Heart right ventricle (tissue), 16 donors: ENCODE data around the gene SEC14L3. TPM values are rescaled to one million over a fixed set of nuclear protein-coding genes. Genes with fewer than 3 reads are reported as not detected.

Experiments
- ATAC-seq, 8 donors: fragments of 200-7000 bp; cut with Tn5 transposase; one replicate each; pipeline ENCODE4 v1.9.1; 2020; ENCODE audit warnings: mild to moderate bottlenecking in 8 of 8, moderate library complexity in 8 of 8, moderate number of reproducible peaks in 1 of 8
- DNase-seq, 2 donors: peaks; one replicate each; pipeline ENCODE4 v3.0.0-alpha.2; 2020
- H3K27ac ChIP-seq, 10 donors: fragments of 200-600 bp; sonication (generic) in 2 of 10; one replicate each; pipeline versions ENCODE4 v1.5.0 to v1.8.0; 2020 to 2022; ENCODE audit warnings: mild to moderate bottlenecking in 3 of 10
- H3K27me3 ChIP-seq, 7 donors: fragments of 200-600 bp; one replicate each; pipeline ENCODE4 v1.8.0; 2021 to 2022; ENCODE audit warnings: mild to moderate bottlenecking in 2 of 7
- H3K36me3 ChIP-seq, 9 donors: fragments of 200-600 bp; sonication (generic) in 1 of 9; one replicate each; pipeline versions ENCODE4 v1.5.0 to v1.8.0; 2020 to 2022; ENCODE audit warnings: mild to moderate bottlenecking in 2 of 9
- H3K4me1 ChIP-seq, 9 donors: fragments of 200-600 bp; sonication (generic) in 1 of 9; one replicate each; pipeline versions ENCODE4 v1.5.0 to v1.8.0; 2020 to 2022; ENCODE audit warnings: mild to moderate bottlenecking in 4 of 9
- H3K4me3 ChIP-seq, 10 donors: fragments of 200-600 bp; sonication (generic) in 2 of 10; one replicate each; pipeline versions ENCODE4 v1.5.0 to v1.8.0; 2020 to 2022; ENCODE audit warnings: mild to moderate bottlenecking in 7 of 10, moderate library complexity in 2 of 10
- H3K9me3 ChIP-seq, 11 donors: fragments of 200-600 bp in 10 of 11; sonication (generic) in 2 of 11; one replicate each; pipeline versions ENCODE4 v1.5.0 to v1.8.0; 2013 to 2022; ENCODE audit warnings: mild to moderate bottlenecking in 2 of 11, control low read depth in 1 of 11, moderate library complexity in 1 of 11
- CTCF ChIP-seq, 9 donors: fragments of 200-600 bp; sonication (generic) in 2 of 9; IDR thresholded peaks; one replicate each; pipeline versions ENCODE4 v1.5.0 to v1.8.0; 2021 to 2022; ENCODE audit warnings: antibody characterized with exemption in 9 of 9, mild to moderate bottlenecking in 5 of 9, moderate library complexity in 1 of 9
- WGBS, 2 donors: extraction: QIAGEN DNeasy Blood & Tissue Kit; methylation state at CpG; one replicate each; pipeline ENCODE4 v1.1.7; 2013; ENCODE audit warnings: inconsistent platforms in 1 of 2; 5-methylcytosine and 5-hydroxymethylcytosine counted together
- intact Hi-C, 10 donors: fragments of 100-400 bp; cut with DNase I; formaldehyde crosslinking; loops; one replicate each; pipeline versions ENCODE4 v1.11.1 to v1.14.2; 2022
- polyA plus RNA-seq, 2 donors: library from polyadenylated mRNA; stranded (reverse); fragments of 200-250 nt; gene quantifications; one replicate each; pipeline ENCODE4 v1.2.3, GENCODE V29; 2013
- total RNA-seq, 10 donors: library from RNA; stranded (reverse); fragmentation: NEBNext Ultra II Directional in 3 of 10; extraction: Animal tissue kit (Norgen Biotek cat#: 25700) in 3 of 10; gene quantifications; one replicate each; pipeline versions ENCODE4 v1.2.1 to v1.2.4, GENCODE V29; 2021 to 2023
- donor health status: Arrhythmogenic right ventricular cardiomyopathy.
- donor health status: ischemic (EF 13 %, LVEDD 7.1; RV severe dilation, severe dysfunction).
- donor health status: healthy with polysubstance abuse.
- donor health status: DM: no; HTN: yes; CAD: no.
- donor health status: DM: no; HTN: no; CAD: no.
- donor health status: ischemic (EF 25% LVEDD 6.9; RV normal size, moderate dysfunction).
- donor health status: ischemic (EF 25% LVEDD 5.7; RV mildly dilated, moderate dysfunction).
- donor health status: healthy.
- donor health status: DM: yes; HTN: yes; CAD: no.
- donor health status: Ischemic cardiomyopathy.
- donor health status: ischemic (EF 35%, LVEDD 5.7; RV mildly dilated, moderate dysfunction).
- donor health status: nonischemic (EF 11% LVEDD 7.7; RV severe dilation, severe dysfunction).
- donor health status: DM: yes; HTN: yes; CAD: no.
- donor health status: PGD.
- donor health status: ischemic (EF 29% LVEDD 5.4; RV normal size, mild dysfunction).
- donor health status: nonischemic (EF 23%, LVEDD 6.1; RV moderate dilation, normal function).

Gene SEC14L3
- total and polyA plus RNA-seq, 12 donors, result not detected

DNA sequence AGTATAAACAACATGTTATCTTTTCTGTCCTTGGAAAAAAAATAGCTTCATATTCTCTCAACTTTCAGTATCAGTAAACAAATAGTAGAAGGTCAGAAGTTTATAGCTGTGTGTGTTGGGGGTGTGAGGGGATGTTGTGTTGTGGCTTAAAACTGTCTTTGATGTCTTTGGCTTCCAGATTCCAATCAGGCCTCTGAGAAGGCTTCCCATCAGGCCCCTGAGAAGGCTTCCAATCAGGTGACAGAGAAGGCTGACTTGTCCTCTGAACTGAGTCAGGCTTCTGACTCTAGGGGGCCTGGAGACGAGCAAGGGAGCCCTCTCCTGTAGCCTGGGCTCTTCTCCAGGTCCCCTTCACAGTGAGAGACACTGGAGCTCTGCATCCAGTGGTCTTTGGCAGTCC, 37.0 kb downstream of the SEC14L3 start:
- no peak overlapping the region for H3K4me3 ChIP-seq
- H3K27ac ChIP-seq, result peak overlapping the region in 6 of 10 donors; percentile 42 to 87 (median 68)
- peaks cover 0 to 22% (median 1%) of the 10 kb centered on the region in 7 donors for H3K27me3 ChIP-seq
- 63 to 68% methylated on average over 1 of the region's 1 CpG for WGBS, 2 donors
- DNase-seq (no peak), ATAC-seq (no peak)
- H3K9me3 ChIP-seq, result peaks cover 0 to 10% (median 0%) of the 10 kb centered on the region in 11 donors
- intact Hi-C loops, result no loop called here
- H3K36me3 ChIP-seq, result no peaks in the 10 kb centered on the region
- TF ChIP-seq CTCF (IDR thresholded peaks at IDR 0.05), result no peak
- H3K4me1 ChIP-seq, result peaks cover 0 to 8% (median 0%) of the 10 kb centered on the region in 9 donors

DNA sequence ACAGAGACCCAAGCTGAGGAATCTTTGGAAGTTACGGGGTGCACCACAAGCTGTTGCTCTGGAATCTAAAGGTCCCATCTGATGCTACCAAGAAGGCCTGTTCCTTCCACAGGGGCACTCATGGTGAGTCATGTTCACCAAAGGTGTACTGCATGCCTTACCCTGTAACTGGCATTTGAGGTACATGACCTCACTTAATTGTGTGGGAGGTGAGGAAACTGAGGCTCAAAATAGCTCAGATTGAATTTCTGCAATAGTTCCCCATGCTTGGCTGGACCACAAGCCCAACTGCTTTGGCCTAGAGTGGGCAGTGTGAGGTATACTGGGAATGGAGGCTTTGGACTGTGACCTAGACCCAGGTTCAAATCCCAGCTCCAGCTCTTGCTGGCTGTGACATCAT, 38.0 kb downstream of the SEC14L3 start:
- peaks cover 0 to 10% (median 0%) of the 10 kb centered on the region in 11 donors for H3K9me3 ChIP-seq
- 96 to 100% methylated on average over 1 of the region's 1 CpG for WGBS, 2 donors
- no peak overlapping the region for H3K4me3 ChIP-seq
- peaks cover 0 to 11% (median 0%) of the 10 kb centered on the region in 7 donors for H3K27me3 ChIP-seq
- DNase-seq (no peak), ATAC-seq (no peak)
- no peak overlapping the region for H3K27ac ChIP-seq
- peaks cover 0 to under 1% (median 0%) of the 10 kb centered on the region in 9 donors for H3K36me3 ChIP-seq
- peaks cover 0 to 8% (median 0%) of the 10 kb centered on the region in 9 donors for H3K4me1 ChIP-seq
- intact Hi-C loops, result no loop called here
- no peak for TF ChIP-seq CTCF (IDR thresholded peaks at IDR 0.05)

DNA sequence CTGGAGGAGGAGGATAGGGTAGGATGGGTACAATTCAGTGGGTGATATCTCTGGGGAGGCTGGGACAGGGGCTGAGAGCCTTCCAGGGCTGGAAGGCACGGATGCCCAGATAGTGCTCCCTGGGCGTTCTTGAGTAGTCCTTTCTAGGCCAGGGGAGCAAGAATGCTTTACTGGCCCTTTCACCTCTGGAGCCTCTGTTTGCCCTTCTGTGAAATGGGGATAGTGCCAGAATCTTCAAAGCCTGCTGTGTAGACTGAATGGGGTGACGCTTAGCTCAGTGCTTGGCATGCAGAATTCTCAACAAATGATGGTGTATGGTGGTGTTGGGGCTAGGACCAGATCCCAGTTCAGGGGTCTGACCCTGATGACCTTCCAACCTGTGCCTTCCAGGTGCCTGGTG, 38.6 kb downstream of the SEC14L3 start:
- peaks cover 0 to 8% (median 0%) of the 10 kb centered on the region in 9 donors for H3K4me1 ChIP-seq
- WGBS, 2 donors, result 92 to 100% methylated on average over 3 of the region's 3 CpGs
- H3K27ac ChIP-seq, result no peak overlapping the region
- H3K4me3 ChIP-seq, result no peak overlapping the region
- no peak for ATAC-seq
- H3K27me3 ChIP-seq, result peaks cover 0 to 5% (median 0%) of the 10 kb centered on the region in 7 donors
- peaks cover 0 to 6% (median 0%) of the 10 kb centered on the region in 9 donors for H3K36me3 ChIP-seq
- no peak for TF ChIP-seq CTCF (IDR thresholded peaks at IDR 0.05)
- intact Hi-C loops, result no loop called here
- DNase-seq, result no peak
- H3K9me3 ChIP-seq, result peaks cover 0 to 10% (median 0%) of the 10 kb centered on the region in 11 donors

DNA sequence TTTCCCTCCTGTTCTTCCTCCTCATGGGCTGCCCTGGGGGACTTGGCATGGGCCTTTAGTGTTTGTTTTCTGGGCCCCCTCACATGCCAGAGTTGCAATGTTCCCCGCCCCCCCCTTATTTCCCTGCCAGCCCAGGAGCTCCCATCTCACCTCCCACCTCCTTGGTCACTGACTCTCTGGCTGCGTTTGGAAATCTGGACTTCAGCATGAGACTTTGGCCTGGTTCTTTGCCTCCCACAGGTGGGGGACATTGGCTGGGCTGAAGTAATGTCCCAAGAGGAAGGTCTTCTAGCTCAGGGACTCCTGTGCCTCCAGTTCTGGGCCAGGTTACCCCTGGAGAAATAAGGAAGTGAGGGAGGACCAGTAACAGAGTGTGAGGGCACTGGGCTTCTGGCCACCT, 39.3 kb downstream of the SEC14L3 start:
- WGBS, 2 donors, result 61 to 71% methylated on average over 2 of the region's 2 CpGs
- TF ChIP-seq CTCF (IDR thresholded peaks at IDR 0.05), result no peak
- Histone ChIP-seq H3K27ac (no peak overlapping the region), H3K4me3 (no peak overlapping the region), H3K9me3 (peaks cover 0 to 13% (median 0%) of the 10 kb centered on the region in 11 donors), H3K4me1 (peaks cover 0 to 8% (median 0%) of the 10 kb centered on the region in 9 donors), H3K27me3 (no peaks in the 10 kb centered on the region), H3K36me3 (peaks cover 0 to 13% (median 0%) of the 10 kb centered on the region in 9 donors)
- intact Hi-C loops, result no loop called here
- ATAC-seq (no peak), DNase-seq (no peak)
